ENCODE measurements around the gene CNN2.

Gene CNN2

GRCh38 chr19:1025960-1026782 is at the start of gene CNN2:
Gene CNN2, plus strand, starts transcription at chr19:1026608. Its CDS starts 54 bp downstream, at chr19:1026662.
- DNase-seq (ENCODE audit: low spot score): peak; percentile 81

- DNase-seq (ENCODE audit: low spot score): no peak
These were observed 49.3 kb upstream of the CNN2 start for GRCh38 chr19:977058-977464.

DNA sequence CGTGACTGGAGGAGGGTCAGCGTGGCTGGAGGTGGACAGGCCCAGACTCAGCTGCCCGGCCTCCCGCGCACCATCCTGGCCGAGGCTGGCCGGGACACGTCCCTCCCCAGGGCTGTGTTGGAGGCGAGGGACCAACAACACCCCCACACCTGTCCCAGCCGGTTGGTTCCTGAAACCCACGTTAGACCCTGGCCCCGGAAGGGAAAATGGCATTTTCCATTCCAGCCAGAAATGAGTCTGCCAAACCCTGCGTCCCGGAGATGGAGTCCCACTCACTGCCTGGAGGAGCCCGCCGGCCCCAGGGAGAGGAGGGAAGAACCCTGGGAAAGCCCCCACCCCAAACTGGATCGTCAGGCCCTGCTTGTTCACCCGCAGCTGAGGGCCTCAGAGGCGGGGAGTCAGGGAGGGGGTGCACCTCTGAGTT is 47.1 kb upstream of the CNN2 start:
- no peak for DNase-seq (ENCODE audit: low spot score)

DNA sequence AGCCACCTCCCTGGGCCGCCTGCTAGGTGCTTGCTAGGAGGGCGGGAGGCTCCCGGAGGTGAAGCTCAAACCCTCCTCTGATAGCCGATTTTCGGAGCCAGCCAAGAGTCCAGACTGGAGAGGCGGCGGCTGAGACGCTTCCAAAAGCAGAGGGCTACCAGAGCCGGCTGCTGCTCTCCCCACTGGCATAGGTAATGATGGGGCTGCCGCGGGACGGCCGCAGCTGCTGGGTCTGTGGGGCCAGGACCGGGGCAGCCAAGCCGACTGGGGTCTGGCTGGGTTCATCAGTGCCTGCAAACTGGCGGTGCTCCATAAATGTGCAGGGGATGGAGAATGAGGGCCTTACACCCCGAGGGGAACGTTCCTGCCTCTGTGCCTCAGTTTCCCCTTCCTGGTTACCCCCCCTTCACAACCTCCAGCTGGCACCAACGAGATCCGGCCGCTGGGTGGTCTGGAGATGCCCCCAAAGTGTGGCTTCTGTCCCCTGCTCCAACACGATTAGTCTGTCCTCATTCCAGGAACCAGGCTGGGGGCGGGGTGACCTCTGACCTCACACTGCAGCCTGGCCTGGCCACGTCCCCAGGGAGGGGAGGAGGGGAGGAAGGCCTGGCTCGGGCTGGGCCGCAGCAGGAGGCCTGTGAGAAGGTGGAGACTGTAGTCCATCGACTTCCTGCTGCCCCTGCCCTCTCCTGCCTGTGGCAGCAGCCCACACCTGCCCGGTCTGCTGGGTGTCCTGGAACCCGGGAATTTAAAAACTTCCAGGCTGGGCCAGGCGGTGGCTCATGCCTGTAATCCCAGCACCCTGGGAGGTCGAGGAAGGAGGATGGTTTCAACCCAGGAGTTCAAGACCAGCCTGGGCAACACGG is 46.0 kb upstream of the CNN2 start:
- no peak for DNase-seq (ENCODE audit: low spot score)

GRCh38 chr19:982567-983170 is 43.7 kb upstream of the CNN2 start:
- DNase-seq (ENCODE audit: low spot score): peak; percentile 79

DNA sequence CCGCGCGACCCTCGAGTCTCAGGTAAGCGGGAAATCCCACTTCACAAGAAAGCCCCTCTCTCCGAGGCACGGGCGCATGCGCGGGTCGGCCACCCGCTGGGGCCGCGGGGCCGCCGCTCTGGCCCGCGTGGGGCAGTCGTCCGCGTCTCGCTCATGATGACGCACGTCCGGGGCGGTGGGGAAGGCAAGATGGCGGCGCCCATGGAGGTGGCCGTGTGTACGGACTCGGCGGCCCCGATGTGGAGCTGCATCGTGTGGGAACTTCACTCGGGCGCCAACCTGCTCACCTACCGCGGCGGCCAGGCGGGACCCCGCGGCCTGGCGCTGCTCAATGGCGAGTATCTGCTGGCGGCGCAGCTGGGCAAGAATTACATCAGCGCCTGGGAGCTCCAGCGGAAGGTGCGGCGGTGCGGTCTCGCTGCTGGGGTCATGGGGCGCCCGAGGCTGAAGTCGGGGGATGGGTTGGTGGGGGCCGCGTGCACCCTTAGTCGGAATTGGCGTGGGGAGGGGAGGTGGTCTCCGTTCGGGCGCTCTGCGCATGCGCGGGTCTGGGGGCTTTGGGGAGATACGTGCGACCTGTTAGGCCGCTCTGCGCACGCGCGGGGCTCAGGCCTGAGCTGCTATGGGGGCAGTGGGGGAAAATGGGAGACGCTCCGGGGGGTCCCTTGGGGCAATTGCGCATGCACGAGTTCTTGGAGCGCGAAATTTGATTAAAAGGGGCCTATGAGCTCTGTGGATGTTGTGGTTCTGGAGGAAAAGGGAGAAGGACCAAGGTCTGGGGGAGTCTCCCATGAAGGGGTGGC is 42.0 kb upstream of the CNN2 start, which contains the start of gene WDR18:
Gene WDR18, plus strand, starts transcription at position 181 of the 803 bp plus-strand sequence. Its CDS starts 9 bp downstream, at position 190.
- DNase-seq (ENCODE audit: low spot score): peak; percentile 92

GRCh38 chr19:986083-986482 is 40.3 kb upstream of the CNN2 start:
- DNase-seq (ENCODE audit: low spot score): no peak

DNA sequence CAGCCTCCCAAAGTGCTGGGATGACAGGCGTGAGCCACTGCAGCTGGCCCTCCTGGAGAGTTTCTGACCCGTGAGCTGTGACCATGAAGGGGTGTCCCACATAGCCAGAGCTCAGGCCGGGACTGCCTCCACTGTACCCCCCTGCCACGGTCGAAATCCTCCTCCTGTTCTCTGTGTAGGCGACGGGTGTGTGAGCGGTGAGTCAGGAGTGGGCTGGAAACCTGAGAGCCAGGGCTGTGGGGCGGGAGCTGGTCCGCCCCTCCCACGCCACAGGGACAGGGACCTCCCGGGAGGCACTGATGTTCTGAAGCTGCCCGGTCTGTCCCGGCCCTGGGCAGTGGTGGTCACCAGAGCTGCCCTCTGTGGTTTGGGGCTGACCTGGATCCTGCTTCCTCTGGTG is 38.3 kb upstream of the CNN2 start:
- no peak for DNase-seq (ENCODE audit: low spot score)

DNA sequence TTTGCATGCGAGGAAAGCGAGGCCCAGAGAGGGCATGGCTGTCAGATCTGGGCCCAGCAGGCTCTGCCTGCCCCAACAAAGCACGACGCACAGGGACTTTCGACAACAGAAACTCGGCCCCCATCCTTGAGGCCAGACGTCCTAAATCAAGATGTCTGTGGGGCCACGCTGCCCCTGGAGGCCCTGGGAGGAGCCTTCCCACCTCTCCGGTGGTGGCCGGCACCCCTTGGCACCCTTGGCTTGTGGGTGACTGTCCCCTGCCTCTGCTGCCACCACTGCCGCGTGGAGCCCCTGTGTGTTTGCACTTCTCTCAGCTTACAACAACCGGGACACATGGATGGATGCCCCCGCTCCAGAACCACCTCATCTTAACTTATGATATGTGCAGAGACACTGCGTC is 37.9 kb upstream of the CNN2 start:
- no peak for DNase-seq (ENCODE audit: low spot score)

GRCh38 chr19:989381-990081 is 36.9 kb upstream of the CNN2 start:
- DNase-seq (ENCODE audit: low spot score): no peak

- no peak for DNase-seq (ENCODE audit: low spot score)
These were observed 36.3 kb upstream of the CNN2 start for GRCh38 chr19:990119-990571.

- DNase-seq (ENCODE audit: low spot score): no peak
These were observed 35.7 kb upstream of the CNN2 start for GRCh38 chr19:990746-991145.

DNA sequence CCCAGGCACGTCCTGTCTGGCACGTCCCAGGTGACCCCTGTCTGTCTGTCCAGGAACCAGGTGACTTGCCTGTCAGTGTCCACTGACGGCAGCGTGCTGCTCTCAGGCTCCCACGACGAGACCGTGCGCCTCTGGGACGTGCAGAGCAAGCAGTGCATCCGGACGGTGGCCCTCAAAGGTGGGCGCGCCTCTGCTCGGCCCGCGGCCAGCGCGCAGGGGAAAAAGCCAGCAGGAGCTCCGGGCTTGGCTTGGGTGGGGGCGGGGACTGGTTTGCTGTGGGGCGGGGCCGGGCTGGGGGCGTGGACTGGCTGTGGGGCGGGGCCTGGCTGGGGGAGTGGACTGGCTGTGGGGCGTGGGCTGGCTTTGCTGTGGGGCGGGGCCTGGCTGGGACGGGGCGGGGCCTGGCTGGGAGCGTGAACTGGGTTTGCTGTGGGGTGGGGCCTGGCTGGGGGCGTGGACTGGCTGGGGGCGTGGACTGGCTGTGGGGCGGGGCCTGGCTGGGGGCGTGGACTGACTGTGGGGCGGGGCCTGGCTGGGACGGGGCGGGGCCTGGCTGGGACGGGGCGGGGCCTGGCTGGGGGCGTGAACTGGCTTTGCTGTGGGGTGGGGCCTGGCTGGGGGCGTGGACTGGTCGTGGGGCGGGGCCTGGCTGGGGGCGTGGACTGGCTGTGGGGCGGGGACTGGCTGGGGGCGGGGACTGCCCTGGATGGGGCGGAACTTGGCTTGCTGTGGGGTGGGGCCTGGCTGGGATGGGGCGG is 35.1 kb upstream of the CNN2 start:
- DNase-seq (ENCODE audit: low spot score): no peak

DNA sequence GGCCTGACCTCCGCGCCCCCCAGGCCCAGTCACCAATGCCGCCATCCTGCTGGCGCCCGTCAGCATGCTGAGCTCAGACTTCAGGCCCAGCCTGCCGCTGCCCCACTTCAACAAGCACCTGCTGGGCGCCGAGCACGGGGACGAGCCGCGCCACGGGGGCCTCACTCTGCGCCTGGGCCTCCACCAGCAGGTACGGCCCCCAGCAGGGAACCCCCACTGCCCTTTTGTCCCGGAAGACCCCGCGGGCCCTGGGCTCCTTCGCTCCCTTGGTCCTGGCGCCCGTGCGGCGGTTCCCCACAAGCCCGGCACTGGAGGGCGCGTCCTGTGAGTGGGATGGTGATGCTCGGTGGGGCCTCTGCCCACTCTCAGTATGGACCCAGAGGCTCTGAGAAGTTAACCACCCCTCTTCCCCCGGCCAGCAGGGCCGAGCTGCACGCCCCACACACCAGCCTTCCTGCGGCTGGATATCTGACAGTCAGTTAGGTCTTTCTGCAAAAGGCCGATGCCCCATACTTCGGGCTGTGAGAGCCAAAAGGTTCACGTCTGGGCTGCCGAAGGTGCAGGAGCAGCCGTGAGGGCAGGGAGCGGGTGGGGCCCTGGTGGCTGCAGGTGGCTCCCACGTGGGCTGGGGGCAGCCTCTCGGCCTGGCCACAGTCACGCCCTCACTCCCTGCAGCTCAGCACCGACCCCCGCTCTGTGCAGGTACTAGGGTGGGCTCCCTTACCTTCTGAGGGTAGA is 34.3 kb upstream of the CNN2 start:
- DNase-seq (ENCODE audit: low spot score): no peak

- no peak for DNase-seq (ENCODE audit: low spot score)
These were observed 33.7 kb upstream of the CNN2 start for GRCh38 chr19:992670-993055.

DNA sequence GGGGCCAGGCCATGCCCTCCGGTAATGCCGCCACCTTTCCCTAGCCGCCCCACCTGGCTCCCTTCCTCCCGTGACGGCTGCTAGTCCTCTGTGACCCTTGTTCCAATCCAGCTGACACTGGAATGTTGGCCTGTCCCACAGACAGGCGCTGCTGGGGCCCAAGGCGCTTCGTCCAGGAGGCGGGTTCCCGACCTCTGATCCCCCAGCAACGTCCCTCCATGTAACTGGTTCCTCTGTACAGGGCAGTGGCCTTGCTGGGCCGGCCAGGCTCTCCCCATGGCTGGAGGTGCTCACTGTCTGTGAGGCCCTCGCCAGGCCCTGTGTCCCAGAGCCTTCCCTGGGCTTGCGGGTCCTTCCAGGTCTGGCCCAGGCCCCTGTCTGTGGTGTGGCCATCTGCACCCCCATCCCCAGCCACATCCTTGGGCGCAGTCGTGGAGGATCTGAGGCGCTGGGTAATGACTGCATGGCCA is 33.0 kb upstream of the CNN2 start:
- no peak for DNase-seq (ENCODE audit: low spot score)

- DNase-seq (ENCODE audit: low spot score): no peak
These were observed 32.5 kb upstream of the CNN2 start for GRCh38 chr19:993831-994393.

GRCh38 chr19:994516-994915 is 31.9 kb upstream of the CNN2 start:
- DNase-seq (ENCODE audit: low spot score): no peak

Data from LoVo (cell line).